NCI-H82 treated with DMSO at 0.1 percent for 48 hours (cell line): ENCODE results near the gene GRK2.
"Not testable (repeated sequence)": the region's sequence is repeated elsewhere in the genome, so short reads cannot be mapped to it uniquely, and the experiment has no call there.

ENCODE experiments used
- DNase-seq: peaks from one replicate; lab custom pipeline; 2025; ENCODE audit not compliant: unreplicated experiment; lab: John Stamatoyannopoulos, UW

The GRK2 gene

GRCh38 chr11:67266449-67267187 lies at the start of gene GRK2:
Gene GRK2, plus strand, starts transcription at chr11:67266473. Its CDS starts 227 bp downstream, at chr11:67266700.
- no peak for DNase-seq

- no peak for DNase-seq
Observed at GRCh38 chr11:67227726-67228125, 38.5 kb upstream of the GRK2 start.

- DNase-seq = no peak
Observed at GRCh38 chr11:67230406-67230805, 35.9 kb upstream of the GRK2 start.

- DNase-seq = no peak
Observed at GRCh38 chr11:67230886-67231285, 35.4 kb upstream of the GRK2 start.

GRCh38 chr11:67233584-67234190 lies 32.6 kb upstream of the GRK2 start:
- DNase-seq = no peak

GRCh38 chr11:67234571-67234970 lies 31.7 kb upstream of the GRK2 start:
- DNase-seq = not testable (repeated sequence)

GRCh38 chr11:67237574-67237973 lies 28.7 kb upstream of the GRK2 start:
- DNase-seq = no peak

- DNase-seq = no peak
Observed at GRCh38 chr11:67238894-67239782, 27.1 kb upstream of the GRK2 start.

- peak; percentile 93 for DNase-seq
Observed at GRCh38 chr11:67239783-67240575, 26.3 kb upstream of the GRK2 start.

- DNase-seq = peak; percentile 51
Observed at GRCh38 chr11:67240576-67241389, 25.5 kb upstream of the GRK2 start.

- no peak for DNase-seq
Observed at GRCh38 chr11:67242548-67242947, 23.7 kb upstream of the GRK2 start.

GRCh38 chr11:67243051-67243450 lies 23.2 kb upstream of the GRK2 start:
- no peak for DNase-seq

GRCh38 chr11:67245046-67245445 lies 21.2 kb upstream of the GRK2 start:
- DNase-seq = no peak

GRCh38 chr11:67247946-67248550 lies 18.2 kb upstream of the GRK2 start:
- no peak for DNase-seq

GRCh38 chr11:67248653-67249052 lies 17.6 kb upstream of the GRK2 start:
- no peak for DNase-seq

GRCh38 chr11:67250059-67251043 lies 15.9 kb upstream of the GRK2 start:
- DNase-seq = no peak

GRCh38 chr11:67251841-67252240 lies 14.4 kb upstream of the GRK2 start:
- DNase-seq = no peak

- no peak for DNase-seq
Observed at GRCh38 chr11:67252831-67253239, 13.4 kb upstream of the GRK2 start.
